HepG2 (cell line): Measurements from ENCODE around the gene ARPC5. TPM values are rescaled to one million over a fixed set of nuclear protein-coding genes. Genes with fewer than 3 reads are reported as not detected.

Source experiments
- ATAC-seq: fragments of 200-7000 bp; cut with Tn5 transposase; 3 replicates; pipeline ENCODE4 v1.9.1; 2020; ENCODE audit warnings: mild to moderate bottlenecking, moderate library complexity
- BruUV-seq: library from RNA; stranded (reverse); fragments of 400-500 nt; replicated peaks from 2 replicates; lab custom pipeline; 2021; lab: Mats Ljungman, UMichigan
- CTCF ChIA-PET: fragments of 300-600 bp; formaldehyde crosslinking; extraction: SDS; loops from one replicate; lab custom pipeline; 2021; ENCODE audit warnings: low total read pairs, inconsistent platforms, low intra/inter-chr PET ratio; lab: Yijun Ruan, JAX
- POLR2A ChIA-PET: fragments of 350-600 bp; sonication (Branson Sonifier 250); formaldehyde crosslinking; loops from one replicate; lab custom pipeline; 2020; ENCODE audit warnings: antibody characterized with exemption, inconsistent platforms; lab: Yijun Ruan, JAX
- DNase-seq: peaks from one replicate; pipeline ENCODE4 v3.0.0-alpha.2; 2015; ENCODE audit warnings: low spot score
- FAIRE-seq: peaks from 3 replicates; lab custom pipeline; 2011; peaks lifted over from hg19 to GRCh38; lab: Jason Lieb, UNC
- H2AFZ ChIP-seq: one replicate; pipeline ENCODE4 v1.6.1; 2011; ENCODE audit warnings: low read length, inconsistent platforms
- H3K27ac ChIP-seq: fragments of 300-600 bp; 3 replicates; pipeline ENCODE4 v1.8.0; 2011; ENCODE audit warnings: mixed run types, mild to moderate bottlenecking, mixed read lengths, low read length, inconsistent platforms; ENCODE audit not compliant: insufficient read depth; ENCODE audit errors: extremely low read length
- H3K27me3 ChIP-seq, 2 experiments: fragments of 200-600 bp in 1 of 2; 2 replicates in 1 of 2; 3 replicates in 1 of 2; pipeline versions ENCODE4 v1.6.0 to v1.8.0; 2011; ENCODE audit warnings: low read length in 2 of 2, mild to moderate bottlenecking in 2 of 2, moderate library complexity in 2 of 2, inconsistent platforms in 1 of 2; ENCODE audit not compliant: insufficient read depth in 2 of 2, control insufficient read depth in 1 of 2
- H3K36me3 ChIP-seq, 2 experiments: fragments of 200-600 bp in 1 of 2; replicated peaks in 1 of 2; 2 replicates in 1 of 2; 3 replicates in 1 of 2; pipeline versions ENCODE4 v1.5.1 to v1.8.0; 2011; ENCODE audit warnings: low read length in 2 of 2, inconsistent platforms in 1 of 2; ENCODE audit not compliant: insufficient read depth in 2 of 2, control insufficient read depth in 1 of 2
- H3K4me1 ChIP-seq: 2 replicates; pipeline ENCODE4 v1.5.1; 2012; ENCODE audit warnings: low read length, inconsistent platforms; ENCODE audit not compliant: insufficient read depth
- H3K4me2 ChIP-seq: 2 replicates; pipeline ENCODE4 v1.6.0; 2011; ENCODE audit warnings: low read depth, low read length, inconsistent platforms
- H3K4me3 ChIP-seq, 3 experiments: fragments of 200-600 bp in 1 of 3; sonication (generic), shearing (Covaris generic) in 1 of 3; replicated peaks in 1 of 3; 2 replicates each; pipeline ENCODE4 v1.5.1; 2011 to 2016; ENCODE audit warnings: low read length in 3 of 3, inconsistent platforms in 2 of 3, low read depth in 2 of 3, mild to moderate bottlenecking in 2 of 3, control low read depth in 1 of 3, mixed read lengths in 1 of 3; ENCODE audit not compliant: insufficient read depth in 1 of 3
- H3K79me2 ChIP-seq: one replicate; pipeline ENCODE4 v1.6.1; 2011; ENCODE audit warnings: low read length, inconsistent platforms; ENCODE audit not compliant: insufficient read depth
- H3K9ac ChIP-seq: 2 replicates; pipeline ENCODE4 v1.6.0; 2011; ENCODE audit warnings: mild to moderate bottlenecking, low read depth, low read length, inconsistent platforms; ENCODE audit not compliant: insufficient read depth
- H3K9me3 ChIP-seq: 2 replicates; pipeline ENCODE4 v1.5.1; 2012; ENCODE audit warnings: mild to moderate bottlenecking, low read length
- H4K20me1 ChIP-seq: 2 replicates; pipeline ENCODE4 v1.6.0; 2011; ENCODE audit warnings: inconsistent platforms, mild to moderate bottlenecking, low read length, moderate library complexity; ENCODE audit not compliant: insufficient read depth
- LRRFIP1 ChIP-seq: sonication (generic); formaldehyde crosslinking; conservative IDR thresholded peaks from 2 replicates; pipeline ENCODE4 v1.4.0; 2020; ENCODE audit warnings: missing genetic modification reagents
- MAFG ChIP-seq: sonication (generic); formaldehyde crosslinking; IDR thresholded peaks from 2 replicates; pipeline ENCODE4 v1.5.1; 2020; ENCODE audit warnings: mild to moderate bottlenecking, missing genetic modification reagents
- PRDM10 ChIP-seq: sonication (generic); formaldehyde crosslinking; IDR thresholded peaks from 2 replicates; pipeline ENCODE4 v1.4.0; 2020; ENCODE audit warnings: low read depth, missing genetic modification reagents
- RELA ChIP-seq: sonication (generic); formaldehyde crosslinking; IDR thresholded peaks from 2 replicates; pipeline ENCODE4 v1.4.0; 2020; ENCODE audit warnings: missing genetic modification reagents
- ZFP62 ChIP-seq: sonication (generic); formaldehyde crosslinking; IDR thresholded peaks from 2 replicates; pipeline ENCODE4 v1.4.0; 2020; ENCODE audit warnings: missing genetic modification reagents
- ZMAT3 ChIP-seq: sonication (generic); formaldehyde crosslinking; conservative IDR thresholded peaks from 2 replicates; pipeline ENCODE4 v1.7.0; 2021; ENCODE audit warnings: missing genetic modification reagents
- ZNF329 ChIP-seq: sonication (generic); formaldehyde crosslinking; IDR thresholded peaks from 2 replicates; pipeline ENCODE4 v1.9.0; 2021; ENCODE audit warnings: low read depth, mild to moderate bottlenecking, missing genetic modification reagents
- ZNF333 ChIP-seq: sonication (generic); formaldehyde crosslinking; IDR thresholded peaks from 2 replicates; pipeline ENCODE4 v1.4.0; 2020; ENCODE audit warnings: mild to moderate bottlenecking, missing genetic modification reagents, borderline replicate concordance
- ZNF776 ChIP-seq: sonication (generic); formaldehyde crosslinking; IDR thresholded peaks from 2 replicates; pipeline ENCODE4 v1.4.0; 2020; ENCODE audit warnings: mild to moderate bottlenecking, missing genetic modification reagents
- WGBS: methylation state at CpG from one replicate; pipeline ENCODE4 v1.1.6; 2017; ENCODE audit warnings: low lambda C conversion rate; 5-methylcytosine and 5-hydroxymethylcytosine counted together
- in situ Hi-C: cut with HindIII; loops from 2 replicates; pipeline ENCODE4 v1.10.0; 2017; ENCODE audit warnings: low pct_unique_long_range_greater_than_20kb; ENCODE audit not compliant: extremely low pct_ligation_motif_present
- intact Hi-C: fragments of 100-400 bp; cut with micrococcal nuclease; formaldehyde crosslinking; loops from one replicate; pipeline ENCODE4 v1.10.0; 2022; ENCODE audit not compliant: unreplicated experiment
- polyA plus RNA-seq, 8 experiments: library from polyadenylated mRNA; depleted of rRNA in 3 of 8; stranded (reverse) in 7 of 8; unstranded in 1 of 8; fragments of >200 nt; fragmentation: Illumina TruSeq in 4 of 8; extraction: Trizol in 4 of 8; gene quantifications; 2 replicates each; pipeline versions ENCODE4 v1.2.1 to v1.2.3, GENCODE V29; 2011 to 2016; ENCODE audit warnings: low read depth in 4 of 8, missing spikeins in 1 of 8, mixed read lengths in 1 of 8; ENCODE audit not compliant: insufficient read depth in 1 of 8
- total RNA-seq, 5 experiments: library from RNA; depleted of rRNA; stranded (reverse); fragments of >200 nt; fragmentation: Illumina TruSeq; extraction: Trizol; gene quantifications; 2 replicates each; pipeline ENCODE4 v1.2.3, GENCODE V29; 2016; ENCODE audit warnings: low read depth in 1 of 5
- TF ChIP-seq, protein P1 (sequence below), 2 experiments: sonication (generic) in 1 of 2; formaldehyde crosslinking in 1 of 2; IDR thresholded peaks; 2 replicates each; pipeline versions ENCODE4 v1.6.1 to v1.9.0; 2014 to 2022; ENCODE audit warnings: antibody characterized with exemption in 1 of 2, borderline replicate concordance in 1 of 2, inconsistent platforms in 1 of 2, low read depth in 1 of 2, missing genetic modification reagents in 1 of 2
- TF ChIP-seq, protein P2 (sequence below): sonication (generic); formaldehyde crosslinking; IDR thresholded peaks from 2 replicates; pipeline ENCODE4 v1.4.0; 2020; ENCODE audit warnings: missing genetic modification reagents

ARPC5 gene
- total and polyA plus RNA-seq, 2 of the 13 experiments (the other 11 are each of a cell fraction or from before 2014, with no cell fraction given): 48.4 to 106 TPM

DNA sequence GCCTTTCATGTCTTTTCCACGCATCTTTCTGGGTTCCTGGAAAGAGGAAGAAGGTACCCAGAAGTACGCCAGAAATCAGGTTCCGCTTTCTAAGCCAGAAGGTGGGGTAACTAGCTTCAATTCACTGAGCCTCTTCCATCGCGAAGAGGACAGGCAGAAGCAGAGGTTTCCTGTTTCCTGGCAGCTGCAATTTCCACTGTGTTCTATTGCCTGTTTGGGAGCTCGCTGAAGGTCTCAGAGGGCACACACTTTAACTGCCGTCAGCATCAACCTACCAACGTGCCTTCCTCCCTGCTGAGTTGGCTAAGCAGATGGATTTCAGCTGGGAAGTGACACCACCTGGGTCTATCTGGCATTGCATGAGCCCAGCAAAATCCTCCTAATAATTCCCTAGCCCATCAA lies 55.3 kb downstream of the ARPC5 start:
- in situ Hi-C loops (no loop called here), intact Hi-C loops (no loop called here)
- ChIA-PET CTCF (no interaction called here), POLR2A (no interaction called here)
- 62% methylated on average over 6 of the region's 8 CpGs for WGBS
- FAIRE-seq: no peak
- H3K4me3 ChIP-seq: no peak overlapping the region
- no peak overlapping the region for H3K27ac ChIP-seq
- H3K9ac ChIP-seq: no peak overlapping the region
- no peaks in the 10 kb centered on the region for H3K79me2 ChIP-seq
- H2AFZ ChIP-seq: no peak overlapping the region
- H3K27me3 ChIP-seq: peaks cover 0 to 2% of the 10 kb centered on the region in 2 experiments; a peak in 2 of 5 replicates
- no peaks in the 10 kb centered on the region for H3K9me3 ChIP-seq
- no peak for DNase-seq
- H3K4me2 ChIP-seq: no peak overlapping the region
- no peaks in the 10 kb centered on the region for H3K36me3 ChIP-seq
- no peaks in the 10 kb centered on the region for H4K20me1 ChIP-seq
- BruUV-seq: no TSS peak
- ATAC-seq: no peak
- peaks cover 5% of the 10 kb centered on the region; the same call in 1 of the 2 replicates for H3K4me1 ChIP-seq
- TF ChIP-seq, protein P1, sequence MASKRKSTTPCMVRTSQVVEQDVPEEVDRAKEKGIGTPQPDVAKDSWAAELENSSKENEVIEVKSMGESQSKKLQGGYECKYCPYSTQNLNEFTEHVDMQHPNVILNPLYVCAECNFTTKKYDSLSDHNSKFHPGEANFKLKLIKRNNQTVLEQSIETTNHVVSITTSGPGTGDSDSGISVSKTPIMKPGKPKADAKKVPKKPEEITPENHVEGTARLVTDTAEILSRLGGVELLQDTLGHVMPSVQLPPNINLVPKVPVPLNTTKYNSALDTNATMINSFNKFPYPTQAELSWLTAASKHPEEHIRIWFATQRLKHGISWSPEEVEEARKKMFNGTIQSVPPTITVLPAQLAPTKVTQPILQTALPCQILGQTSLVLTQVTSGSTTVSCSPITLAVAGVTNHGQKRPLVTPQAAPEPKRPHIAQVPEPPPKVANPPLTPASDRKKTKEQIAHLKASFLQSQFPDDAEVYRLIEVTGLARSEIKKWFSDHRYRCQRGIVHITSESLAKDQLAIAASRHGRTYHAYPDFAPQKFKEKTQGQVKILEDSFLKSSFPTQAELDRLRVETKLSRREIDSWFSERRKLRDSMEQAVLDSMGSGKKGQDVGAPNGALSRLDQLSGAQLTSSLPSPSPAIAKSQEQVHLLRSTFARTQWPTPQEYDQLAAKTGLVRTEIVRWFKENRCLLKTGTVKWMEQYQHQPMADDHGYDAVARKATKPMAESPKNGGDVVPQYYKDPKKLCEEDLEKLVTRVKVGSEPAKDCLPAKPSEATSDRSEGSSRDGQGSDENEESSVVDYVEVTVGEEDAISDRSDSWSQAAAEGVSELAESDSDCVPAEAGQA (IDR thresholded peaks at IDR 0.05; ENCODE audit: low read depth): no peak
- TF ChIP-seq, protein P1 (CRISPR knock-in tag; IDR thresholded peaks at IDR 0.05; ENCODE audit: borderline replicate concordance): no peak
- no peak for TF ChIP-seq ZFP62 (CRISPR knock-in tag)
- TF ChIP-seq ZNF329 (CRISPR knock-in tag): no peak
- no peak for TF ChIP-seq ZNF776 (CRISPR knock-in tag)
- no peak for TF ChIP-seq ZMAT3 (CRISPR knock-in tag)
- no peak for TF ChIP-seq MAFG (CRISPR knock-in tag)
- no peak for TF ChIP-seq LRRFIP1
- TF ChIP-seq PRDM10 (CRISPR knock-in tag): no peak
- no peak for TF ChIP-seq RELA (CRISPR knock-in tag)
- TF ChIP-seq, protein P2, sequence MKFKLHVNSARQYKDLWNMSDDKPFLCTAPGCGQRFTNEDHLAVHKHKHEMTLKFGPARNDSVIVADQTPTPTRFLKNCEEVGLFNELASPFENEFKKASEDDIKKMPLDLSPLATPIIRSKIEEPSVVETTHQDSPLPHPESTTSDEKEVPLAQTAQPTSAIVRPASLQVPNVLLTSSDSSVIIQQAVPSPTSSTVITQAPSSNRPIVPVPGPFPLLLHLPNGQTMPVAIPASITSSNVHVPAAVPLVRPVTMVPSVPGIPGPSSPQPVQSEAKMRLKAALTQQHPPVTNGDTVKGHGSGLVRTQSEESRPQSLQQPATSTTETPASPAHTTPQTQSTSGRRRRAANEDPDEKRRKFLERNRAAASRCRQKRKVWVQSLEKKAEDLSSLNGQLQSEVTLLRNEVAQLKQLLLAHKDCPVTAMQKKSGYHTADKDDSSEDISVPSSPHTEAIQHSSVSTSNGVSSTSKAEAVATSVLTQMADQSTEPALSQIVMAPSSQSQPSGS (CRISPR knock-in tag): no peak
- no peak for TF ChIP-seq ZNF333 (CRISPR knock-in tag)
